K562 (cell line): Measurements from ENCODE around the gene SH3PXD2B. TPM values are rescaled to one million over a fixed set of nuclear protein-coding genes. Genes with fewer than 3 reads are reported as not detected.

Experiments
- ATAC-seq: fragments of 200-7000 bp; cut with Tn5 transposase; 3 replicates; pipeline ENCODE4 v1.9.1; 2020; ENCODE audit warnings: moderate library complexity
- BruUV-seq: library from RNA; stranded (reverse); fragments of 400-500 nt; replicated peaks from 2 replicates; lab custom pipeline; 2021; lab: Mats Ljungman, UMichigan
- CTCF ChIA-PET: fragments of 300-600 bp; formaldehyde crosslinking; extraction: SDS; loops from one replicate; lab custom pipeline; 2021; ENCODE audit warnings: low intra/inter-chr PET ratio; lab: Yijun Ruan, JAX
- POLR2A ChIA-PET: fragments of 300-600, 350-650 bp; sonication (Branson Sonifier 250); formaldehyde crosslinking; extraction: SDS; loops from one replicate; lab custom pipeline; 2021; ENCODE audit warnings: antibody characterized with exemption, inconsistent platforms; lab: Yijun Ruan, JAX
- DNase-seq, 4 experiments: peaks; one replicate each; pipeline versions ENCODE4 v3.0.0 to v3.0.0-alpha.2; 2011 to 2018; ENCODE audit warnings: low spot score in 3 of 4, mixed read lengths in 3 of 4; ENCODE audit errors: extremely low read depth in 1 of 4
- FAIRE-seq: peaks from 2 replicates; lab custom pipeline; 2011; peaks lifted over from hg19 to GRCh38; lab: Jason Lieb, UNC
- H2AFZ ChIP-seq: 2 replicates; pipeline ENCODE4 v1.6.0; 2011; ENCODE audit warnings: low read depth, low read length, control low read depth, inconsistent platforms
- H3K27ac ChIP-seq: fragments of 200-600 bp; 3 replicates; pipeline ENCODE4 v1.8.0; 2011; ENCODE audit warnings: low read depth, mild to moderate bottlenecking, control low read depth, inconsistent platforms, low read length, moderate library complexity, mixed read lengths; ENCODE audit errors: extremely low read depth
- H3K27me3 ChIP-seq, 2 experiments: fragments of 300-600 bp in 1 of 2; 2 replicates in 1 of 2; 3 replicates in 1 of 2; pipeline versions ENCODE4 v1.6.0 to v1.8.0; 2011; ENCODE audit warnings: inconsistent platforms in 2 of 2, low read length in 2 of 2, mild to moderate bottlenecking in 1 of 2, mixed read lengths in 1 of 2, moderate library complexity in 1 of 2; ENCODE audit not compliant: control insufficient read depth in 2 of 2, insufficient read depth in 2 of 2
- H3K36me3 ChIP-seq: fragments of 300-600 bp; 3 replicates; pipeline ENCODE4 v1.8.0; 2011; ENCODE audit warnings: mild to moderate bottlenecking, low read length, inconsistent platforms; ENCODE audit not compliant: control insufficient read depth, insufficient read depth
- H3K4me1 ChIP-seq, 2 experiments: fragments of 200-600 bp in 1 of 2; replicated peaks in 1 of 2; 2 replicates in 1 of 2; 3 replicates in 1 of 2; pipeline versions ENCODE4 v1.5.1 to v1.8.0; 2011; ENCODE audit warnings: inconsistent platforms in 2 of 2, low read length in 2 of 2, mild to moderate bottlenecking in 1 of 2, mixed read lengths in 1 of 2, moderate library complexity in 1 of 2; ENCODE audit not compliant: control insufficient read depth in 2 of 2, insufficient read depth in 2 of 2
- H3K4me2 ChIP-seq: 2 replicates; pipeline ENCODE4 v1.6.1; 2011; ENCODE audit warnings: low read length, control low read depth, inconsistent platforms, mixed read lengths; ENCODE audit not compliant: insufficient read depth
- H3K4me3 ChIP-seq: fragments of 200-600 bp; sonication (generic), shearing (Covaris generic); 2 replicates; pipeline ENCODE4 v1.5.1; 2016; ENCODE audit warnings: control low read depth, inconsistent platforms
- H3K79me2 ChIP-seq: fragments of 200-600 bp; 3 replicates; pipeline ENCODE4 v1.8.0; 2011; ENCODE audit warnings: low read length, inconsistent platforms; ENCODE audit not compliant: control insufficient read depth, insufficient read depth
- H3K9ac ChIP-seq, 2 experiments: 2 replicates each; pipeline versions ENCODE4 v1.6.0 to v1.6.1; 2011; ENCODE audit warnings: low read depth in 2 of 2, low read length in 2 of 2, control low read depth in 1 of 2, inconsistent platforms in 1 of 2, mild to moderate bottlenecking in 1 of 2, mixed read lengths in 1 of 2; ENCODE audit not compliant: insufficient read depth in 1 of 2
- H3K9me1 ChIP-seq: one replicate; pipeline ENCODE4 v1.6.0; 2011; ENCODE audit warnings: inconsistent platforms, mild to moderate bottlenecking, low read length, moderate library complexity; ENCODE audit not compliant: control insufficient read depth, insufficient read depth
- H3K9me3 ChIP-seq: replicated peaks from 2 replicates; pipeline ENCODE4 v1.5.1; 2011; ENCODE audit warnings: low read depth, low read length, inconsistent platforms; ENCODE audit not compliant: control insufficient read depth, insufficient read depth
- H4K20me1 ChIP-seq: replicated peaks from 2 replicates; pipeline ENCODE4 v1.6.1; 2011; ENCODE audit warnings: low read length, inconsistent platforms, mixed read lengths; ENCODE audit not compliant: control insufficient read depth, insufficient read depth
- CBX5 ChIP-seq: IDR thresholded peaks from 2 replicates; pipeline ENCODE4 v1.6.1; 2014; ENCODE audit warnings: low read depth, borderline replicate concordance
- PKNOX1 ChIP-seq: fragments of 450-650 bp; IDR thresholded peaks from 2 replicates; pipeline ENCODE4 v1.6.1; 2016
- PTTG1 ChIP-seq: fragments of 450-650 bp; IDR thresholded peaks from 2 replicates; pipeline ENCODE4 v1.6.1; 2016; ENCODE audit warnings: low read depth, mild to moderate bottlenecking, missing genetic modification characterization, missing compliant biosample characterization
- RERE ChIP-seq: sonication (generic); formaldehyde crosslinking; IDR thresholded peaks from 2 replicates; pipeline ENCODE4 v1.8.0; 2023; ENCODE audit warnings: missing genetic modification reagents, mild to moderate bottlenecking, borderline replicate concordance
- in situ Hi-C: fragments of 300-500 bp; cut with MboI; formaldehyde crosslinking; loops from 4 replicates; pipeline ENCODE4 v1.15.0; 2018; ENCODE audit warnings: inconsistent platforms, mixed read lengths
- intact Hi-C: fragments of 100-400 bp; cut with micrococcal nuclease; formaldehyde crosslinking; loops from 2 replicates; pipeline ENCODE4 v1.14.2; 2022
- polyA plus RNA-seq, 8 experiments: library from polyadenylated mRNA; depleted of rRNA in 4 of 8; stranded (reverse) in 5 of 8; unstranded in 3 of 8; fragments of >200 nt; fragmentation: Nextera tagmentation in 2 of 8; fragmentation: Illumina TruSeq in 1 of 8; extraction: Ambion mirVana in 2 of 8; extraction: Trizol in 1 of 8; gene quantifications; 2 replicates each; pipeline versions ENCODE4 v1.2.1 to v1.2.3, GENCODE V29; 2011 to 2014; ENCODE audit warnings: inconsistent platforms in 1 of 8, missing spikeins in 1 of 8
- total RNA-seq, 7 experiments: library from RNA; depleted of rRNA in 6 of 7; stranded (reverse); fragments of >200 nt in 6 of 7; fragmentation: Illumina TruSeq in 2 of 7; extraction: Trizol in 2 of 7; gene quantifications; 2 replicates each; pipeline versions ENCODE4 v1.2.1 to v1.2.3, GENCODE V29; 2011 to 2021; ENCODE audit warnings: low replicate concordance in 1 of 7

SH3PXD2B gene
- total and polyA plus RNA-seq, 9 of the 15 experiments (the other 6 are each of a cell fraction or from before 2014, with no cell fraction given) = 0.04 to 0.66 (median 0.19) TPM

- BruUV-seq = no TSS peak
Measured at GRCh38 chr5:172294831-172295230, 159.5 kb downstream of the SH3PXD2B start.

More at GRCh38 chr5:172294831-172295230, 159.5 kb downstream of the SH3PXD2B start:
- Histone ChIP-seq H3K27ac (no peak overlapping the region), H3K4me3 (no peak overlapping the region), H3K9me1 (no peaks in the 10 kb centered on the region), H3K4me1 (no peaks in the 10 kb centered on the region), H3K9me3 (no peaks in the 10 kb centered on the region), H2AFZ (no peak overlapping the region), H3K27me3 (peaks cover 3 to 24% of the 10 kb centered on the region in 2 experiments), H3K36me3 (no peaks in the 10 kb centered on the region), H3K9ac (no peak overlapping the region), H3K79me2 (no peaks in the 10 kb centered on the region), H3K4me2 (no peak overlapping the region), H4K20me1 (no peaks in the 10 kb centered on the region; the same call in 1 of the 2 replicates)
- ATAC-seq (no peak), DNase-seq (no peak), FAIRE-seq (no peak)
- TF ChIP-seq PTTG1 (tag) = no peak
- no peak for TF ChIP-seq RERE
- TF ChIP-seq CBX5 = no peak
- no peak for TF ChIP-seq PKNOX1
- ChIA-PET CTCF (no interaction called here), POLR2A (no interaction called here)
- in situ Hi-C loops = no loop called here
- intact Hi-C loops = loop anchor here (5.0 to 10.0 kb wide), 2 partner anchors 233 to 380 kb away; no protein-coding TSS in a partner anchor
